HG02571 (cell line): ENCODE data around the gene LCN10.
"Not testable (repeated sequence)": the region's sequence is repeated elsewhere in the genome, so short reads cannot be mapped to it uniquely, and the experiment has no call there.

Experiments used
- ATAC-seq: cut with Tn5 transposase; IDR thresholded peaks from one replicate; pipeline ENCODE4 v1.9.1; 2021; ENCODE audit warnings: mild to moderate bottlenecking, moderate library complexity; ENCODE audit not compliant: unreplicated experiment

The LCN10 gene

GRCh38 chr9:136773386-136774044 is 30.8 kb upstream of the LCN10 start:
- ATAC-seq: no peak

DNA sequence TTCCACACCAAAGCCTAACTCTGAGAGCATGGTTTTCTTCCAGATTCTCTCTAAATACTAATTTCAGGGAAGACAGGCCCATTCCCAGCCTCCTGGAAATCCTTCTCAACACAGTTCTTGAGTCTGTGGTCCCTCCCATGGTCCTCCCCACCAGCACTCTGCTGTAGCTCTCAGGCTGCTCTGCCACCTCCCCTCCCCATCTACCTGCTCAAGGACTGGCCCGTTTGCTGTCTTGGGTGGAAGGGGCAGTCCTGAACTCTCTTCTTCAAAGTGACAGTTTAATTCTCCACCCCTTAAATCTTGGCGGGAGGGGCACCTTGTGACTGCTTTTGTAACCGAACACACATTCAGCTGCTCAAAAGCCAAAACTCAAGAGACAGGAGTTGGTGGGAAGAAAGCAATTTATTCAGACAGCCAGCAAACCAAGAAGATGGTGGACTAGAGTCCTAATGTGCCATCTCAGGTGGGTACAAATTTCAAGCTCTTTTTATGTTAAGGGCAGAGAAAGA is 29.2 kb upstream of the LCN10 start:
- ATAC-seq: no peak

- ATAC-seq: no peak
These were observed 27.0 kb upstream of the LCN10 start for GRCh38 chr9:136769710-136770191.

DNA sequence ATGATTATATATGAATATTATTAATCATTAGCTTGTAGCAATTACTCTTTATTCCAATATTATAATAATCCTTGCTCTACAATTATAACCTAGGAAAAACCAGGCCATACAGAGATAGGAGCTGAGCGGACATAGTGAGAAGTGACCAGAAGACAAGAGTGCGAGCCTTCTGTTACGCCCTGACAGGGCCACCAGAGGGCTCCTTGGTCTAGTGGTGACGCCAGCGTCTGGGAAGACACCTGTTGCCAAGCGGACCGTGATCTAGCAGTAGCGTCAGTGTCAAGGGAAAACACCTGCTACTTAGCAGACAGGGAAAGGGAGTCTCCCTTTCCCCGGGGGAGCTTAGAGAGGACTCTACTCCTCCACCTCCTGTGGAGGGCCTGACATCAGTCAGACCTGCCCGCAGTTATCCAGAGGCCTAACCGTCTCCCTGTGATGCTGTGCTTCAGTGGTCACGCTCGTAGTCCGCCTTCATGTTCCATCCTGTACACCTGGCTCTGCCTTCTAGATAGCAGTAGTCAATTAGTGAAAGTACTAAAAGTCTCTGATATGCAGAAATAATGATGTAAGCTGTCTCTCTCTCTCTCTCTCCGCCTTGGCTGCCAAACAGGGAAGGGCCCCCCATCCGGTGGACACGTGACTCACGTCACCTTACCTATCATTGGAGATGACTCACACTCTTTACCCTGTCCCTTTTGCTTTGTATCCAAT is 23.8 kb upstream of the LCN10 start:
- not testable (repeated sequence) for ATAC-seq

DNA sequence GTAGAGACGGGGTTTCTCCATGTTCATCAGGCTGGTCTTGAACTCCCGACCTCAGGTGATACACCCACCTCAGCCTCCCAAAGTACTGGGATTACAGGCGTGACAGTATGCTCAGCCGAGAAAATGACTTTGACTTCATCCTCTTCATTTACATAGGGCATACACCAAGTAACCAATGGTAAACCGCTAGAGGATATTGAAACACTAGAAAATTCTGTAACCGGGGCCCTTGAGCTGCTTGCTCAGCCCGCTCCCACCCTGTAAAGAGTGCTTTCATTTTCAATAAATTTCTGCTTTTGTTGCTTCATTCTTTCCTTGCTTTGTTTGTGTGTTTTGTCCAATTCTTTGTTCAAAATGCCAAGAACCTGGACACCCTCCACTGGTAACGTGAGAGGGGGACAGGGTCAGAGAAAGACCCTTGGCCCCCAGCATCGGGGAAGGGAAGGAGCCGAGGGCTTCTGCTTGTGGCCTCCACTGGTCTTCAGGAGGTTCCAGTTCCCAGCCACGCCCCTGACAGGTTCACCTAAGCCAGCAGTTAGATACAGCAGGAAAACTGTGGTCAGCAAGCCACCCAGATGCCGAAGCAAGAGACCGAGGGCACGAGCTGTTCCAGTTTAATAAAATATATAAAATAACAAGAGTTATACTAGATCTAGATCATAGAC is 23.1 kb upstream of the LCN10 start:
- ATAC-seq: not testable (repeated sequence)

GRCh38 chr9:136765041-136765440 is 22.3 kb upstream of the LCN10 start:
- no peak for ATAC-seq

DNA sequence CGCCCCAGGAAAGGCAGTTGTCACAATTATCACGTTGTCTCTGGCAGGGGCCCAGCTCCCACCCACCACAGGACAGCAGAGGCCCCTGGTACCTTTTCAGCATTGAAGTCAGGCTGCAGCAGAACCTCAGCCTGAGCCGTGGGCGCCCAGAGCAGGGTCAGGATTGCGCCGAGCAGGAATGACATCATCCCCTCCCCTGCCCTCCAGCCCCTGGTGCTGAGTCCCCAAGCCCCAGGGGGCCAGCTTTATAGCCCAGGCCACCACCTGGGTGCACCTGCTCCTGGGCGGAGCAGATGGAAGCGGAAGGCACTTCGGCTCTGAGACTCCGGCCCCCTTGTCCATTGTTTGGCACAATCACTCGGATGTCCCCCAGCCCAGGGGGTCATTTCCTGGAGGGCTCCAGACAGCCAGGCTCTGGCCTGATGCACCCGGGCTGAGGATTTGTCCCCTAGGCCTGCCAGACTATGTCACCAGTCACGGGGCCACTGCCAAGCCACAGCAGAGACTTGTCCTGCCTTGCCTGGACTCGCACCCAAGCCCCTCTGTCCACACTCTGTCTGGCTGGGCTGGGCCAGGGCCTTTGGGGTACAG is 21.7 kb upstream of the LCN10 start, which contains the start of gene LCN15:
Gene LCN15 (minus strand): TSS at position 218 of the 591 bp plus-strand sequence. CDS start 30 bp downstream, at position 188.
- no peak for ATAC-seq

- ATAC-seq: no peak
These were observed 20.9 kb upstream of the LCN10 start for GRCh38 chr9:136763649-136764035.

DNA sequence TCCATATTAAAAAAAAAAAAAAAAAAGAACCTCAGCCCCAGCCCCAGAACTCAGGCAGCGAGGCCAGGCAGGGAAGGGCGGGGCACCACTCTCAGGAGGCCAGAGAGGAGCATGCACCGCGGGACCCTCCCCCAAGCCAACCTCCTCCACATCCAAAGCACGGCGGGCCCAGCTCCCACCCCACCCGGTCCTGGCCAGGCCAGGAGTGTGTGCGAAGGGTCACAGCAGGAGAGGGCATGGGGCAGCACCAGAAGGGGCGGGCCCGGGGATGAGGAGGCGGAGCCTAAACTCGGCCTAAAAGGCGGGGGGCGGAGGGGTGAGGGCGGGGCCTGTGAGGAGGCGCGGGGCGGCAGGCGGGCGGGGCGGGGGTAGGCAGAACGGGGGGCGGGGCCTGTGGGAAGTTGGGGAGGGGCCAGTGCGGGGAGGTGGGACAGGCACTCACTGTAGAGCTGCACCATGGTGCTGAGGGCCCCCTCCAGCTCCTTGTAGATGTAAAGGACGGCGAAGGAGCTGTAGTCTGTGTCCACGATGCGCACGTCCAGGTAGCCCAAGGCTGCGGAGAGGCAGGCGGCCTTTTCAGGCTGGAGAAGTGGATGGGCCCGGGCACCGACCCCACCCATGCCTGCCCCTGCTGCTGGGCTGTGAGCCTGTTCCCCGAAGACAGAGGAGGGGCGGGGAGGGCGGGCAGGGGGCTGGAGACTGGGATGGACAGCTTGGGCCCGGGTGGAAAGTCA is 20.3 kb upstream of the LCN10 start:
- ATAC-seq: no peak

GRCh38 chr9:136762221-136762691 is 19.5 kb upstream of the LCN10 start:
- ATAC-seq: no peak

- ATAC-seq: no peak
These were observed 18.8 kb upstream of the LCN10 start for GRCh38 chr9:136761545-136761981.

DNA sequence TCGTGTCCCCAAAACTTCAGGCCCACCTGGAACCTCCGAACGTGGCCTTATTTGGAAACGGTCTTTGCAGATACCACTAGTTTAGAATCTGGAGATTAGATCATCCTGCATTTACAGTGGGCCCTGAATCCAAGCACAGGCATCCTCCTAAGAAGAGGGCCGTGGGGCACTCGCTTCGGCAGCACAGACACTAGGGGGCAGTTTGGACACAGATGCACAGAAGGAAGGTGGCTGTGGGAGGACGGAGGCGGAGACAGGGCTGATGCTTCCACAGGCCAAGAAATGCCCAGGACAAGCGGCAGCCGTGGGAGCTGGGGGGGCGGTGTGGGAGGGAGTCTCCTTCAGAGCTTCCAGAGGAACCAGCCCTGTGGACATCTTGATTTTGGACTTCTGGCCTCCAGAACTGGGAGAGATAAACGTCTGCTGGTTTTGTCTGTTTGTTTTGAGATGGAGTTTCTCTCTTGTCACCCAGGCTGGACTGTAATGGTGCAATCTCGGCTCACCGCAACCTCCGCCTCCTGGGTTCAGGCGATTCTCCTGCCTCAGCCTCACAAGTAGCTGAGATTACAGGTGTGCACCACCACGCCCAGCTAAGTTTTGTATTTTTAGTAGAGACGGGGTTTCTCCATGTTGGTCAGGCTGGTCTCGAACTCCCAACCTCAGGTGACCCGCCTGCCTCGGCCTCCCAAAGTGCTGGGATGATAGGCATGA is 18.2 kb upstream of the LCN10 start:
- ATAC-seq: not testable (repeated sequence)

DNA sequence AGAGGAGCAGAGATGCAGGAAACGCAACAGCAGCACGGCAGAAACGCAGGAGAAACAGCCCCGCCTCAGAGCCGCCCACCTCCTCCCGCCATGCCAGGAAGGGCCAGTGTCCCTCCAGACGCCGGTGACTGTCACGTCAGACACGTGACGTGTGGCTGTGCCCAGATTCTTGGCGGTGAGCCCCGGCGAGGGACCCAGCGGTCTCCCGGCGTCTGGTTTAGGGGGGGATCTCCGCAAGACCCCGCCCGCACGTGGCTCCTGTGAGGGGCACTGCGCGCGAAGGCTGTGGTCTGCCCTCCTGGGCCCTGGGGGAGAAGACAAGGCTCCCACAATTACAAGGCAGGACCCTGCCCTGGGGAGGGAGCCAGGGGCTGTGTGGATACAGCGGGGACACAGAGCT is 17.7 kb upstream of the LCN10 start:
- no peak for ATAC-seq

DNA sequence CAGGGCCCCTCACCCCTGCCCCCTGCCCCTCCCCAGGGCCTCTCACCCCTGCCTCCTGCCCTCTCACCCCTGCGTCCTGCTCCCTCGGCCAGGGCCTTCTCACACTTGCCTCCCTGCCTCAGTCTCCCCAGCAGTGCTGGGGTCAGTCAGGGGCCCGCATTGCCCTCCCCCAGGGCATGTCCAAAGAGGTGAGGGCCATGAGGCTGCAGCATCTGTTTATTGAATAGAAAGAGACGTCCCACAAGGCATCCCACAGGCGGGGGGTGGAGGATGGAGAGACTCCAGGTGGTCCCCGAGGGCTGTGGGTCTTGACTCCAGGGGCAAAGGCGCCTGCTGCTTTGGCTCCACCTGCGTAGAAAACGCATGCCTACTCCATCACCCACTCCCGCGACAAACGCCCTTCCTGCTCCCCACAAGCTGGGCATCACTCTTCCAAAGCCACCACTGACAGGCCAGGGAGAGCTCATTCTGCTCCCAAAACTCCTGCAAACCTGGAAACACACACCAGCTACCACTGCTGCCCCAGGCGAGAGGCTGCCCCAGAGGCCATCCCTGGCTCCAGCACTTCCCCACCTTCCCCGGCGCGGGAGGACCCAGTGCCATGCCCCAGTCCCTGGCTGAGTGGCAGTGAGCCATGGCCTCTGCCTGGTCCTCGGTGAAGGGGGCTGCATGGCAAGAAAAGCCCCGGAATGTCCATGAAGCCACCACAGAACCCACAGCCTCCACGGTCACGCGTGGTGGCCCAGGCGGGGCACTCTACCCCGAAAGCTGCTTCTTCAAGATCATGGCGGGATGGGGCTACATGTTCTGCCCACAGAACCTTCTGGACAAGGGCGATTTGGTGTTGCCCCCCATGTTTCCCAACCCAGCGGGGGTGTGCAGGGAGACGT is 16.9 kb upstream of the LCN10 start:
- no peak for ATAC-seq

DNA sequence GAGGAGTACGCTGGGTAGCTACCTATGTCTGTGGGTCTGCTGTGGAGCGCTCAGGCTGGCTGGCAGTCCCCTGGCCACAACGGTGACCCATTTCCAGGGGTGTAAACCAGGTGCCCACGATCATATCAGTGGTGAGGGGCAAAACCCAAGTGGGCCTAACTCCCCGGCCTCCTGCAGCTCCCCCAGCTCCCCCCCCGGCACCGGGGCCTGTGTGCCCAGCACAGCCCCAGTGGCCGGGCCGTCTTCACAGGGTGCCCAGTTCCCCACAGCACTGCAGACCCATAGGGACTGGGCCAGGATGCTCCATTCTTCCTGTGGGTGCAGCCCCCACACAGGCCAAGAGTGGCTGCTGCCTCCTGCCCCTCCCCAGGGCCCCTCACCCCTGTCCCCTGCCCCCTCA is 16.3 kb upstream of the LCN10 start:
- no peak for ATAC-seq

DNA sequence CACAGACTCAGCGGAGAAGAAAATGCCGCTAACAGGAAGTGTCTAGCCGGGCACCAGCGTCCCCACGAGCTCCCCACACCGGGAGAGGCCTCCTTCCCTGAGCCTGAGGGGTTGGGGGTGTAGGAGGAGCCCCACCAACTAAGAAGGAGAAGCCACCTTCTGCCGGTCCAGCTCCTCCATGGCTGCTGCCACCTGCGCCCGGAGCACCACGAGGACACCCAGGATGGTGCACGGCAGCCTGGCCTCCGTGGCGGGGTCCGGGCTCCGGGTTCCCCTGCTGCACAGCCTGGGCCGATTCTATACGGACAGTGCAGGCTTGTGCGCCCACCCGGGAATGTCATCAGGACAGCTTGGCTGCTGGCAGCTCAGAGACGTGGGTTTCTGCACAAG is 15.0 kb upstream of the LCN10 start:
- ATAC-seq: no peak

DNA sequence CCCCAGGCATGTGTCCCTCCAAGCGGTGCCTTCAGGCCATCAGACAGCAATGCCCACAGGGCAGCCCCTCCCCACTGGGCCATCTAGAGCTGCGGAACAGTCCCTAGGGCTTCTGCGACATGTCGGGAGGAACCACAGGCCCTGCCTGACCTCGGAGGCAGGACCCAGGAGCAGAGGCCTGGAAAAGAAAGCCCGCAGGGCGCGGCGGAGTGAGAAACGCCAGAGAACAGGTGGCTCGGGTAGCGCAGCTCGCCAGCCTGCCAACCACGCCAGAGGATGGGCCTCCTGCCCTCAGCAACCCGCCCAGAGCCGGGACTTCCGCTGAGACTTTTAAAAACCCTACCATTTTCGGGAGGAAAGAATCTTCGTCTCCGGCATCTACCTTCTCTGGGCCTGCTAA is 14.6 kb upstream of the LCN10 start:
- ATAC-seq: no peak

GRCh38 chr9:136756836-136757235 is 14.1 kb upstream of the LCN10 start:
- ATAC-seq: no peak

DNA sequence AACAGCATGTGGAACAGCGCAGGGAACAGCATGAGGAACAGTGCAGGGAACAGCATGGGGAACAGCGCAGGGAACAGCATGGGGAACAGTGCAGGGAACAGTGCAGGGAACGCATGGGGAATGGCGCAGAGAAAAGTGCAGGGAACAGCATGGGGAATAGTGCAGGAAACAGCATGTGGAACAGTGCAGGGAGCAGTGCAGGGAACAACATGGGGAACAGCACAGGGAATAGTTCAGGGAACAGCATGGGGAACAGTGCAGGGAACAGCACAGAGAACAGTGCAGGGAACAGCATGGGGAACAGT is 13.3 kb upstream of the LCN10 start:
- no peak for ATAC-seq
